Peyer's patch (tissue), 4 donors: Measurements from ENCODE around the gene SLC25A17. TPM values are rescaled to one million over a fixed set of nuclear protein-coding genes. Genes with fewer than 3 reads are reported as not detected.

Experiments used
- DNase-seq, 3 donors: peaks; one replicate each; pipeline ENCODE4 v3.0.0-alpha.2; 2017 to 2019
- H3K27ac ChIP-seq, 4 donors: fragments of 200-600 bp; sonication (generic); one replicate each; pipeline ENCODE4 v1.5.1; 2016 to 2019
- H3K27me3 ChIP-seq, 2 donors: fragments of 200-600 bp; sonication (generic); one replicate each; pipeline ENCODE4 v1.5.1; 2019
- H3K36me3 ChIP-seq, 3 donors: fragments of 200-600 bp; sonication (generic); one replicate each; pipeline ENCODE4 v1.5.1; 2016 to 2019
- H3K4me1 ChIP-seq, 4 donors: fragments of 200-600 bp; sonication (generic); one replicate each; pipeline ENCODE4 v1.5.1; 2016 to 2019
- H3K4me3 ChIP-seq, 4 donors: fragments of 200-600 bp; sonication (generic); 1 replicate in 3 of 4; 2 replicates in 1 of 4; pipeline ENCODE4 v1.5.1; 2016 to 2019; ENCODE audit warnings: mild to moderate bottlenecking in 1 of 4
- H3K9me3 ChIP-seq, 4 donors: fragments of 200-600 bp; sonication (generic); one replicate each; pipeline ENCODE4 v1.5.1; 2016 to 2019; ENCODE audit warnings: mild to moderate bottlenecking in 1 of 4
- CTCF ChIP-seq, 6 experiments: fragments of 450-650 bp in 4 of 6; fragments of 200-600 bp in 2 of 6; sonication (generic) in 1 of 6; IDR thresholded peaks; one replicate each; pipeline ENCODE4 v1.5.1; 2017 to 2019; ENCODE audit warnings: antibody characterized with exemption in 6 of 6, mild to moderate bottlenecking in 3 of 6, moderate library complexity in 1 of 6
- POLR2A ChIP-seq, 2 donors: fragments of 450-650 bp; IDR thresholded peaks; one replicate each; pipeline ENCODE4 v1.5.1; 2017; ENCODE audit warnings: antibody characterized with exemption in 2 of 2, mild to moderate bottlenecking in 2 of 2, moderate library complexity in 2 of 2
- total RNA-seq, 4 donors: library from RNA; depleted of rRNA; stranded (reverse); fragments of >200 nt; gene quantifications; one replicate each; pipeline ENCODE4 v1.1.0, GENCODE V29; 2016

SLC25A17 gene
- total RNA-seq, 4 donors from 2014 or later, result 9.8 to 19.2 (median 13.9) TPM

- Histone ChIP-seq H3K36me3 (no peaks in the 10 kb centered on the region), H3K27ac (peak overlapping the region in 2 of 4 donors; percentile 49), H3K9me3 (no peaks in the 10 kb centered on the region), H3K4me3 (no peak overlapping the region), H3K4me1 (peaks cover 0 to 10% (median 3%) of the 10 kb centered on the region in 4 donors), H3K27me3 (no peaks in the 10 kb centered on the region)
- no peak for TF ChIP-seq CTCF (IDR thresholded peaks at IDR 0.05)
- no peak for TF ChIP-seq POLR2A (IDR thresholded peaks at IDR 0.05)
- DNase-seq, result no peak
Measured at GRCh38 chr22:40727964-40728615, 91.1 kb downstream of the SLC25A17 start.

DNA sequence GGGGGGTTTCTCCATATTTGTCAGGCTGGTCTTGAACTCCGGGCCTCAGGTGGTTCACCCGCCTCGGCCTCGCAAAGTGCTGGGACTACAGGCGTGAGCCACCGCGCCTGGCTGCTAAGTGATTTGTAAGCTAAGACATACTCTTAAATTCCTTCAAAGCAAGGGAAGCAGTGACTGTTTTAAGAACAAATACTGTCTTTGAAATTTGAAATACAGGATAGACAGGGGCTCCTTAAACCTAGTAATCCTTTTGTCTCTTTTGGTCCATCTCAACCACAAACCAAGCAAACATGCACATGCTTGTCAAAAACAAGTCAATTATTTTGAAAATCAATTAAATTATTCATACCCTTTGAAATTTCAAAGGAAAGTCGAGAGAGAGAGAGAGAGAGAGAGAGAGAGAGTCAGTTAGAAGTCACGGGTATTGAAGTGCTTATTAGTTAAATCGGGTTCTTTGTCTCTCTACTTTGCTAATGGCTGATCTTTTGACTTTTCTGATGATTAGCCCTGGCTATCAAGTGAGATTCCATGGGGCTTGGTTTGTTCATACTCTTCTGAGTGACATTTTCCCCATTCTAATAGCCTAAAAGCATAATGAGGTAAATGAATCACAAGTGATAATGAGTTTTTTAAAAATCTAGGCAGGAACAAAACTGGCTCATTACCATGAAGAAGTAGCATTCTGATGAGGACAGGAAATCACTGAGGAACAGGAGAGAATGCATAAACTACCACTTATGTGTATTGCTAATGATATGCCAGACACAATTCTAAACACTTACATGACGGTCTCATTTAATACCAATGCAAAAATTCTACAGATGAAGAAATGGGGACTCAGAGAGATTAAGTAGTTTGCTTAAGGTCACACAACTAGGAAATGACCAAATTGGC is 91.8 kb downstream of the SLC25A17 start:
- Histone ChIP-seq H3K4me1 (peaks cover 0 to 4% (median under 1%) of the 10 kb centered on the region in 4 donors), H3K9me3 (no peaks in the 10 kb centered on the region), H3K4me3 (no peak overlapping the region), H3K27ac (no peak overlapping the region), H3K27me3 (no peaks in the 10 kb centered on the region), H3K36me3 (no peaks in the 10 kb centered on the region)
- DNase-seq, result no peak
- TF ChIP-seq CTCF (IDR thresholded peaks at IDR 0.05) (no peak), POLR2A (IDR thresholded peaks at IDR 0.05) (no peak)

GRCh38 chr22:40726514-40726913 is 92.6 kb downstream of the SLC25A17 start:
- no peaks in the 10 kb centered on the region for H3K9me3 ChIP-seq
- peak in 2 of 6 experiments; percentile 18 to 21 for TF ChIP-seq CTCF (IDR thresholded peaks at IDR 0.05)
- TF ChIP-seq POLR2A (IDR thresholded peaks at IDR 0.05), result no peak
- no peak overlapping the region for H3K4me3 ChIP-seq
- no peaks in the 10 kb centered on the region for H3K4me1 ChIP-seq
- H3K27me3 ChIP-seq, result no peaks in the 10 kb centered on the region
- no peak for DNase-seq
- H3K36me3 ChIP-seq, result no peaks in the 10 kb centered on the region
- H3K27ac ChIP-seq, result no peak overlapping the region

DNA sequence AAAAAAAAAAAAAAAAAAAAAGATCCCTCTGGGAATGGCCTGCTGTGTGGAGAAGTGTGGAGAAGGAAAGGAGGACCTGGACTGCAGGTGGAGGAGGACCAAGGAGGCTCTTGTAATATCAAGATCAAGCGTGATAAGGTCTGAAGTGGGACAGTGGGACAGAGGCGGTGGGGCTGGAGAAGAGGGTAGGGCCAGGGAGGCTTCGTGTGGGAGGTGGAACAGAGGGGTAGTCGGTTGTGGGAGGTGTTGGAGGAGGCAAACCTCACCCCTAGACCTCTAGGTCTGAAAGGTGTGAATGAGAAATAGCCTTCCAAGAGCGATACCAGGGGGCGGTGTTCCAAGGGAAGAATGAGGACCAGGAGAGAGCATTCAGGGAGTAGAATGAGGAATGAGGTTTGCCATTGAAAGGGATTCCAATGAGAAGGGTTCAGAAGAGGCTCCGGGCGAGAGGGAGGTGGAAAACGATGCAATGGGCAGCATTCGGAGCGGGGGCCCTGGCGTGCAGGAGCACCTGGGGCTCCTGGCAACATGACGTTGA is 95.7 kb downstream of the SLC25A17 start:
- no peaks in the 10 kb centered on the region for H3K9me3 ChIP-seq
- no peak overlapping the region for H3K4me3 ChIP-seq
- no peaks in the 10 kb centered on the region for H3K36me3 ChIP-seq
- DNase-seq, result no peak
- H3K27me3 ChIP-seq, result no peaks in the 10 kb centered on the region
- TF ChIP-seq POLR2A (IDR thresholded peaks at IDR 0.05), result no peak
- TF ChIP-seq CTCF (IDR thresholded peaks at IDR 0.05), result no peak
- H3K4me1 ChIP-seq, result no peaks in the 10 kb centered on the region
- no peak overlapping the region for H3K27ac ChIP-seq

DNA sequence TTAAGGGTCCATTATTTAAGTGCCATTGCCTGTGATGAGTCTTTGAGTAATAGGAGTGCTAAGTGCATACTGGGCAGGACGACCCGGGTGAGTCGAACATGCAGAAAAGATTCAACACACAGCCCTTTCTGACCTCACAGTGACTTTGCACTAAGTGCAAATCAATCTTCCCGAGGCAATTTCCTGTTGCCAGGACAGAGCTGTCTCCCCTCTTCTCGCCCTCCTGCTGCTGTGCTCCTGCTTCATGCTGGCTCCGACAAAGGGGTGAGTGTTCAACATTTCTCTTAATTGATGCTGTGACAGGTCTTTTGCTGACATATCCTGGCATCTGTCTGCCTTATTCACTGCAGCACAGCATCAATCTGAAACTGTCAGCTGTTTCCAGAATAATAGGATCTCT is 97.9 kb downstream of the SLC25A17 start:
- H3K4me3 ChIP-seq, result no peak overlapping the region
- no peaks in the 10 kb centered on the region for H3K36me3 ChIP-seq
- no peaks in the 10 kb centered on the region for H3K27me3 ChIP-seq
- no peaks in the 10 kb centered on the region for H3K4me1 ChIP-seq
- H3K9me3 ChIP-seq, result no peaks in the 10 kb centered on the region
- TF ChIP-seq POLR2A (IDR thresholded peaks at IDR 0.05) (no peak), CTCF (IDR thresholded peaks at IDR 0.05) (no peak)
- no peak for DNase-seq
- H3K27ac ChIP-seq, result peak overlapping the region in 1 of 4 donors; percentile 39
